Cerebellar cortex (tissue), 1 donor: ENCODE measurements around the gene CRX.
"Not testable (repeated sequence)": the region's sequence is repeated elsewhere in the genome, so short reads cannot be mapped to it uniquely, and the experiment has no call there.

Experiments
- DNase-seq: peaks from one replicate; pipeline ENCODE4 v3.0.0-alpha.2; 2015; ENCODE audit warnings: low spot score

The CRX gene

GRCh38 chr19:47821460-47822020 lies at the start of gene CRX:
Gene CRX (plus strand): TSS chr19:47821937. CDS start chr19:47834444, 12,507 bp downstream.
- no peak for DNase-seq

DNA sequence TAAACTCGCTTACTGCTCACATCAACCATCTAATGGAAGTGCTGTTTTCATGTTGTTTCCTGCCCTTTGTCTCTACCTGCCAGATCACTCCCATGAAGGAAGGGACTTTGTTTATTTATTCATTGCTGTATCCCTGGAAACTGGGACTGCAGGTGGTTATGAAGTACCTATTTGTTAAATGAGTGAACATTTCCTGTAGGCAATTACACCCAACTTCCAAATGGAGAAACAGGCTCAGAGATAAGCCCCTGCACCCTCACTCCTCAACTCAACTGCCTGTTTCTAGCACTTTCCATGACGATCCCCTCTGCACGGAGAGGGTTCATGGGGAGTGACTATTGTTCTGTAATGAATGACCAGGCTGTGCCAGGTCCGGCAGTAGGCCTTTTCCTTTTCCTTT lies 45.2 kb upstream of the CRX start:
- DNase-seq: no peak

DNA sequence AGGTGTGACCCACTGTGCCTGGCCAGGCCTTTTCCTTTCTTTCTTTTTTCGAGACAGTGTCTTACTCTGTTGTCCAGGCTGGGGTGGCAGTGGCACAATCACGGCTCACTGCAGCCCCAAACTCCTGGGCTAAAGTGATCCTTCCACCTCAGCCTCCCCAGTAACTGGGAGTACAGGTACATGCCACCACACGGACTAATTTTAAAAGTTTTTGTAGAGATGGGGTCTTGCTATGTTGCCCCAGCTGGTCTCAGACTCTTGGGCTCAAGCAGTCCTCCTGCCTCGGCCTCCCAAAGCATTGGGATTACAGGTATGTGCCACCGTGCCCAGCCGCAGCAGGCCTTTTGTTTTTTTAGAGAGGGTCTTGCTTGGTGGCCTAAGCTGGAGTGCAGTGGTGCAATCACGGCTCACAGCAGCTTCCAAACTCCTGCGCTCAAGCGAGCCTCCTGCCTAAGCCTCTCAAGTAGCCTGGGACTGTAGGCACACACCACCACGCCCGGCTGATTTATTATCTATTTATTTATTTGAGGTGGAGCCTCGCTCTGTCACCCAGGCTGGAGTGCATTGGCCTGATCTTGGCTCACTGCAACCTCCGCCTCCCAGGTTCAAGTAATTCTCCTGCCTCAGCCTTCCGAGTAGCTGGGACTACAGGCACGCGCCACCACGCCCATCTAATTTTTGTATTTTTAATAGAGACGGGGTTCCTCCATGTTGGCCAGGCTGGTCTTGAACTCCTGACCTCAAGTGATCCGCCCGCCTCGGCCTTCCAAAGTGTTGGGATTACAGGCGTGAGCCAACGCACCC lies 44.3 kb upstream of the CRX start:
- not testable (repeated sequence) for DNase-seq

GRCh38 chr19:47778049-47778953 lies 43.4 kb upstream of the CRX start, which contains the start of gene SELENOW:
Gene SELENOW (plus strand): TSS chr19:47778703. CDS start chr19:47778786, 83 bp downstream.
- DNase-seq: peak; percentile 80

GRCh38 chr19:47778954-47779351 lies 42.8 kb upstream of the CRX start:
- DNase-seq: peak; percentile 57

DNA sequence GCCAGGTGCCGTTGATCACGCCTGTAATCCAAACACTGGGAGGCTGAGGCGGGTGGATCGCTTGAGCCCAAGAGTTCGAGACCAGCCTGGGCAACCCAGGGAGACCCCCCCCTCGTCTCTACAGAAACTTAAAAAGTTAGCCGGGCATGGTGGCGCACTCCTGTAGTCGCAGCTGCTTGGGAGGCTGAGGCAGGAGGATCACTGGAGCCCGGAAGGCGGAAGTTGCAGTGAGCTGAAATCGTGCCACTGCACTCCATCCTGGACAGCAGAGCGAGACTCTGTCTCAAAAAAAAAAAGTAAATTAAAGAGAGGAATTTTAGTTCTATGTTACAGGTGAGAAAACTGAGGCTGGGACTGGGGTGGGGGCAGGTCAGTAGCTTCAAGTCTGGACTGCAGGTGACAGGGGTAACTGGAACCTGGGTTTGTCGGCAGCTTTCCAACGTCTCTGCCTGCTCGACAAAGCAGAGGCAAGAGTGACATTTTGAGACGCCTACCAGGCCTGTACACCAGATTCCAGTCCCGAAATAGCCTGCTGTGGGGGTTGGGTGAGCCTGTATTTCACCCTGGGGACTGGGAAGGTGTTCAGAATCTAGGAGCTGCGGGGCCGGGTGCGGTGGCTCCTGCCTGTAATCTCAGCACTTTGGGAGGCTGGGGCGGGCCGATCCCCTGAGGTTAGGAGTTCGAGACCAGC lies 42.1 kb upstream of the CRX start:
- DNase-seq: peak; percentile 75

- no peak for DNase-seq
Measured at GRCh38 chr19:47780215-47780551, 41.6 kb upstream of the CRX start.

- peak; percentile 81 for DNase-seq
Measured at GRCh38 chr19:47781590-47782262, 40.0 kb upstream of the CRX start.

- no peak for DNase-seq
Measured at GRCh38 chr19:47786566-47786965, 35.2 kb upstream of the CRX start.

DNA sequence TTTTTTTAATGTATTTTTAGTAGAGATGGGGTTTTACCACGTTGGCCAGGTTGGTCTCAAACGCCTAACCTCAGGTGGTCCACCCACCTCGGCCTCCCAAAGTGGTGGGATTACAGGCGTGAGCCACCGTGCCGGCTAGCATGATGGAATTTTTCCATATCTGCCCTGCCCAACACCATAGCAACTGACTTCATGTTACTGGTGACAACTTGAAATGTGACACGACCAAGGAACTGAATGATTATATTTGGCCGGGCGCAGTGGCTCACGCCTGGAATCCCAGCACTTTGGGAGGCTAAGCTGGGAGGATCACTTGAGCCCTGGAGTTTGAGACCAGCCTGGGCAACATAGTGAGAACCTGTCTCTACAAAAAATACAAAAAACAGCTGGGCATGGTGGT lies 34.4 kb upstream of the CRX start:
- DNase-seq: not testable (repeated sequence)

GRCh38 chr19:47789811-47790210 lies 31.9 kb upstream of the CRX start:
- DNase-seq: not testable (repeated sequence)

GRCh38 chr19:47790398-47790814 lies 31.3 kb upstream of the CRX start:
- peak; percentile 73 for DNase-seq

DNA sequence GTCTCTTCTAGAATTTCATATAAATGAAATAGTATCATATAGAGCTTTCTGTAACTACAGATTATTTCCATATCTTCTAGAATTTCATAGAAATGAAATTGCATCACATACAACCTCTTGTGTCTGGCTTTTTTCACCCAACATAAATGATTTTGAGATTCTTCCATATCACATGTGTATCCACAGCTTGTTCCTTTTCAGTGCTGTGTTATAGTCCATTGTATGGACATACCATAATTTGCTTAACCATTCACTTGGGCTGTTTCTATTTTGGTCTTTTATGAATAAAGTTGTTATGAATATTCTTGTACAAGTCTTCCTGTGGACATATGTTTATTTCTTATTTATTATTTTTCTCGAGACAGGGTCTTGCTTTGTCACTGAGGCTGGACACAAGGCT lies 29.1 kb upstream of the CRX start:
- no peak for DNase-seq

DNA sequence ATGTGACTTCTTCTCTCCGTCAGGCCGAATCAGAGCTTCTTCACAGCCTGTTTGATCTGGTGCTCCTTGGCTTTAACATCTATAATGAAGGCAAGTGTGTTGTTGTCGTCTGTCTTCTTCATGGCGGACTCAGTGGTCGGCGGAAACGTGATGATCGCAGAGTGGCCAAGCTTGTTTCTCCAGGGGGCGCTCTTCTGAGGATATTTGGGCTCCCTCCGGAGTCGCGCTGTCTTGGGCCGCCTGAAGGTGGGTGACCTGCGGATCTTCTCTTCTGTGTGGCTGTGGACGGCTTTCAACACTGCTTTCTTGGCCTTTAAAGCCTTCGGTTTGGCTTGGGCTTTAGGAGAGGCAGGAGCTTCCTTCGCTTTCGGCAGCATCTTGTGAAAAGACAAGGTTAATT lies 27.2 kb upstream of the CRX start:
- no peak for DNase-seq

DNA sequence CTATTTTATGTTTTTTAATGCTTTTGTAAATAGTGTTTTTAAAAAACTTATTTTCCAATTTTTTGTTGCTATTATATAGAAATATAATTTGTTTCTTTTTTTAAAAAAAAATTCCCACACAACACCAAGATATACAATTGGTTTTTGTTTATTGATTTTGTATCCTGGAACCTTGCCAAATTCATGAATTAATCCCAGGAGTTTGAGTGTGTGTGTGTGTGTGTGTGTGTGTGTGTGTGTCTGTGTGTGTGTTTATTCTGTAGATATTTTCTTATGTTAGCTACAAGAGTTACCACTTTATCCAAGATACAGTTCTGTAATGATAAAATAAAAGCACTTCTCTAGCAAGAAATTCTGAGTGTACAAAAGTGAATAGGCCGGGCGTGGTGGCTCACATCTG lies 25.0 kb upstream of the CRX start:
- no peak for DNase-seq

- no peak for DNase-seq
Measured at GRCh38 chr19:47797996-47798903, 23.5 kb upstream of the CRX start.

GRCh38 chr19:47798904-47799266 lies 22.9 kb upstream of the CRX start:
- no peak for DNase-seq

- no peak for DNase-seq
Measured at GRCh38 chr19:47801270-47801669, 20.5 kb upstream of the CRX start.

- no peak for DNase-seq
Measured at GRCh38 chr19:47802521-47803043, 19.2 kb upstream of the CRX start.

DNA sequence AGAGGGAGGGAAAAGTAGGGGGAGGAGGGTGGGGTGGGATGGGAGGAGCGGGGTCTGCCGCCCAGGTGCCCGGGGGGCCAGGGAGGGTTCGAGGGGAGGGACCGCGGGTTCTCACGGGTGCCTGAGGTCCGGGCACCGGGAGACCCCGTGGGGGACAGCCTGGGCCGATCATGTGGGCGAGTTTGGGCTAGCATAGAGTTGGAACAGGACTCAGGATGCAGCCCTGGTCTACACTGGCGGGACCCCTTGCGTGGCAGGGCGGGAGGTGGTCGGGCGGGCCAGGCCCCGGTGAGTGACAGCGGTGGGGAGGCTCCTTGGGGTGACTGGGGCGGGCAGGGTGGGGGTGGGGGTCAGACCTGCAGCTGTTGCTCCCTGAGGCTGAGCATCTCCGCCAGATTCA lies 18.6 kb upstream of the CRX start:
- DNase-seq: not testable (repeated sequence)
